ENCODE results near the gene SLAIN2. TPM values are rescaled to one million over a fixed set of nuclear protein-coding genes. Genes with fewer than 3 reads are reported as not detected.

The SLAIN2 gene
- total RNA-seq, 1 experiment from 2014 or later: 12.5 TPM

GRCh38 chr4:48347282-48347921 lies 6.1 kb downstream of the SLAIN2 start:
- no peaks in the 10 kb centered on the region for H3K36me3 ChIP-seq (ENCODE audit: low read depth, low read length)
- ChIA-PET CTCF (no interaction called here), POLR2A (ENCODE audit: unreplicated experiment) (no interaction called here)
- no peak overlapping the region for H3K27ac ChIP-seq (ENCODE audit: low read length)
- TF ChIP-seq EZH2 (IDR thresholded peaks at IDR 0.05; ENCODE audit: low read length, unreplicated experiment): no peak
- TF ChIP-seq CTCF (conservative IDR thresholded peaks at IDR 0.05; ENCODE audit: low read depth, low read length): no peak
- no peak for TF ChIP-seq EZH2phosphoT487 (IDR thresholded peaks at IDR 0.05; ENCODE audit: borderline replicate concordance, low read length)
- H3F3A ChIP-seq (ENCODE audit: low read length, unreplicated experiment): no peaks in the 10 kb centered on the region
- no peak overlapping the region for H2AFZ ChIP-seq (ENCODE audit: low read length)
- H3K4me3 ChIP-seq (ENCODE audit: low read length): no peak overlapping the region
- no peaks in the 10 kb centered on the region for H3K27me3 ChIP-seq (ENCODE audit: low read length)
- H3K9ac ChIP-seq (ENCODE audit: low read length): no peak overlapping the region
- no peaks in the 10 kb centered on the region for H3K9me2 ChIP-seq (replicated peaks; ENCODE audit: low read length)
- H3K9me3 ChIP-seq (ENCODE audit: low read length): no peaks in the 10 kb centered on the region
- DNase-seq: no peak
- intact Hi-C loops (cut with micrococcal nuclease): no loop called here
- H3K79me2 ChIP-seq (ENCODE audit: low read length): peaks cover 100% of the 10 kb centered on the region
- peaks cover 19% of the 10 kb centered on the region for H4K20me1 ChIP-seq (ENCODE audit: low read length)
- H3K4me2 ChIP-seq (ENCODE audit: low read length): no peak overlapping the region
- peaks cover 20% of the 10 kb centered on the region for H3K4me1 ChIP-seq (ENCODE audit: insufficient read depth, low read length)
- BruUV-seq (replicated peaks): no TSS peak
- no peak for ATAC-seq

- Histone ChIP-seq H3K27me3 (ENCODE audit: low read length) (no peaks in the 10 kb centered on the region), H3K4me1 (ENCODE audit: insufficient read depth, low read length) (peaks cover 8% of the 10 kb centered on the region; the same call in 1 of the 2 replicates), H2AFZ (ENCODE audit: low read length) (no peak overlapping the region), H3K27ac (ENCODE audit: low read length) (no peak overlapping the region), H3K36me3 (ENCODE audit: low read depth, low read length) (no peaks in the 10 kb centered on the region), H3K4me3 (ENCODE audit: low read length) (no peak overlapping the region), H3K9me3 (ENCODE audit: low read length) (no peaks in the 10 kb centered on the region), H4K20me1 (ENCODE audit: low read length) (no peaks in the 10 kb centered on the region), H3K9ac (ENCODE audit: low read length) (no peak overlapping the region), H3K79me2 (ENCODE audit: low read length) (peaks cover 97% of the 10 kb centered on the region), H3F3A (ENCODE audit: low read length, unreplicated experiment) (no peaks in the 10 kb centered on the region), H3K9me2 (replicated peaks; ENCODE audit: low read length) (no peaks in the 10 kb centered on the region), H3K4me2 (ENCODE audit: low read length) (no peak overlapping the region)
- ChIA-PET POLR2A (ENCODE audit: unreplicated experiment) (no interaction called here), CTCF (no interaction called here)
- intact Hi-C loops (cut with micrococcal nuclease): no loop called here
- ATAC-seq (no peak), DNase-seq (no peak)
- BruUV-seq (replicated peaks): no TSS peak
- TF ChIP-seq EZH2 (IDR thresholded peaks at IDR 0.05; ENCODE audit: low read length, unreplicated experiment) (no peak), EZH2phosphoT487 (IDR thresholded peaks at IDR 0.05; ENCODE audit: borderline replicate concordance, low read length) (no peak), CTCF (conservative IDR thresholded peaks at IDR 0.05; ENCODE audit: low read depth, low read length) (no peak)
These were observed 9.5 kb downstream of the SLAIN2 start for GRCh38 chr4:48350871-48351270.

GRCh38 chr4:48352793-48353192 lies 11.5 kb downstream of the SLAIN2 start:
- Histone ChIP-seq H3K27me3 (ENCODE audit: low read length) (no peaks in the 10 kb centered on the region), H3K4me1 (ENCODE audit: insufficient read depth, low read length) (no peaks in the 10 kb centered on the region), H3K4me2 (ENCODE audit: low read length) (no peak overlapping the region), H3K4me3 (ENCODE audit: low read length) (no peak overlapping the region), H3F3A (ENCODE audit: low read length, unreplicated experiment) (no peaks in the 10 kb centered on the region), H4K20me1 (ENCODE audit: low read length) (no peaks in the 10 kb centered on the region), H3K27ac (ENCODE audit: low read length) (no peak overlapping the region), H2AFZ (ENCODE audit: low read length) (no peak overlapping the region), H3K9me3 (ENCODE audit: low read length) (no peaks in the 10 kb centered on the region), H3K36me3 (ENCODE audit: low read depth, low read length) (no peaks in the 10 kb centered on the region), H3K9me2 (replicated peaks; ENCODE audit: low read length) (no peaks in the 10 kb centered on the region), H3K79me2 (ENCODE audit: low read length) (peaks cover 90% of the 10 kb centered on the region), H3K9ac (ENCODE audit: low read length) (no peak overlapping the region)
- POLR2A ChIA-PET (ENCODE audit: unreplicated experiment): interaction anchor here (0.9 kb wide), 1 partner anchor 23 kb away, joined by 5 read pairs; no protein-coding TSS in a partner anchor
- ATAC-seq: no peak
- no peak for DNase-seq
- intact Hi-C loops (cut with micrococcal nuclease): no loop called here
- CTCF ChIA-PET: no interaction called here
- no peak for TF ChIP-seq EZH2phosphoT487 (IDR thresholded peaks at IDR 0.05; ENCODE audit: borderline replicate concordance, low read length)
- TF ChIP-seq EZH2 (IDR thresholded peaks at IDR 0.05; ENCODE audit: low read length, unreplicated experiment): no peak
- no peak for TF ChIP-seq CTCF (conservative IDR thresholded peaks at IDR 0.05; ENCODE audit: low read depth, low read length)
- BruUV-seq (replicated peaks): no TSS peak
